Stomach (tissue), 9 donors: ENCODE data around the gene OSTC. TPM values are rescaled to one million over a fixed set of nuclear protein-coding genes. Genes with fewer than 3 reads are reported as not detected.

Experiments used
- DNase-seq, 2 donors: peaks; one replicate each; pipeline versions ENCODE4 v3.0.0 to v3.0.0-alpha.2; 2013 to 2019
- H3K27ac ChIP-seq, 5 donors: fragments of 200-600 bp in 4 of 5; sonication (generic) in 4 of 5; one replicate each; pipeline ENCODE4 v1.5.1; 2013 to 2019; ENCODE audit warnings: mild to moderate bottlenecking in 1 of 5, moderate library complexity in 1 of 5
- H3K27me3 ChIP-seq, 3 donors: fragments of 200-600 bp; sonication (generic); one replicate each; pipeline ENCODE4 v1.5.1; 2017 to 2019; ENCODE audit warnings: mixed run types in 1 of 3
- H3K36me3 ChIP-seq, 4 donors: fragments of 200-600 bp; sonication (generic); 1 replicate in 3 of 4; 2 replicates in 1 of 4; pipeline ENCODE4 v1.5.1; 2016 to 2019
- H3K4me1 ChIP-seq, 4 donors: fragments of 200-600 bp; sonication (generic); one replicate each; pipeline ENCODE4 v1.5.1; 2016 to 2019
- H3K4me3 ChIP-seq, 4 donors: fragments of 200-600 bp; sonication (generic) in 3 of 4; one replicate each; pipeline ENCODE4 v1.5.1; 2016 to 2019; ENCODE audit warnings: mild to moderate bottlenecking in 1 of 4
- H3K9me3 ChIP-seq, 4 donors: fragments of 200-600 bp; sonication (generic); one replicate each; pipeline ENCODE4 v1.5.1; 2016 to 2019
- EP300 ChIP-seq: sonication (generic); formaldehyde crosslinking; IDR thresholded peaks from one replicate; pipeline ENCODE4 v1.6.1; 2017; ENCODE audit warnings: antibody characterized with exemption
- POLR2A ChIP-seq, 4 donors: fragments of 450-650 bp; IDR thresholded peaks; one replicate each; pipeline ENCODE4 v1.6.1; 2016; ENCODE audit warnings: antibody characterized with exemption in 4 of 4, control low read depth in 2 of 4, mild to moderate bottlenecking in 1 of 4, moderate library complexity in 1 of 4
- POLR2AphosphoS5 ChIP-seq, 3 donors: sonication (generic); formaldehyde crosslinking; IDR thresholded peaks; one replicate each; pipeline ENCODE4 v1.6.1; 2016; ENCODE audit warnings: antibody characterized with exemption in 3 of 3
- WGBS, 5 donors: extraction: QIAGEN DNeasy Blood & Tissue Kit in 3 of 5; methylation state at CpG; one replicate each; pipeline versions ENCODE4 v1.1.5 to v1.1.7; 2013 to 2018; 5-methylcytosine and 5-hydroxymethylcytosine counted together
- intact Hi-C: fragments of 100-400 bp; cut with DNase I; formaldehyde crosslinking; loops from one replicate; pipeline ENCODE4 v1.15.1; 2023; ENCODE audit warnings: low total_unique reads
- polyA plus RNA-seq, 3 donors: library from polyadenylated mRNA; stranded (reverse); fragments of 200-250 nt; gene quantifications; one replicate each; pipeline ENCODE4 v1.2.3, GENCODE V29; 2013
- small RNA-seq, 4 donors: library from RNA; depleted of rRNA; stranded (forward); fragments of <200 nt; gene quantifications; one replicate each; pipeline ENCODE3, GENCODE V24; 2016
- total RNA-seq, 5 donors: library from RNA; depleted of rRNA; stranded (reverse); fragments of >200 nt; gene quantifications; one replicate each; pipeline versions ENCODE4 v1.1.0 to v1.2.3, GENCODE V29; 2014 to 2016
- TF ChIP-seq, protein P1 (sequence below), 7 experiments: fragments of 450-650 bp in 4 of 7; fragments of 200-600 bp in 3 of 7; sonication (generic) in 3 of 7; IDR thresholded peaks; one replicate each; pipeline ENCODE4 v1.5.1; 2016 to 2019; ENCODE audit warnings: antibody characterized with exemption in 7 of 7, control low read depth in 2 of 7, mild to moderate bottlenecking in 1 of 7
- donor health status: healthy with polysubstance abuse.
- donor health status: Bipolar disorder and iron deficiency.
- donor health status: healthy.

The OSTC gene
- total and polyA plus RNA-seq, 8 donors: 5.4 to 176 (median 64.6) TPM

DNA sequence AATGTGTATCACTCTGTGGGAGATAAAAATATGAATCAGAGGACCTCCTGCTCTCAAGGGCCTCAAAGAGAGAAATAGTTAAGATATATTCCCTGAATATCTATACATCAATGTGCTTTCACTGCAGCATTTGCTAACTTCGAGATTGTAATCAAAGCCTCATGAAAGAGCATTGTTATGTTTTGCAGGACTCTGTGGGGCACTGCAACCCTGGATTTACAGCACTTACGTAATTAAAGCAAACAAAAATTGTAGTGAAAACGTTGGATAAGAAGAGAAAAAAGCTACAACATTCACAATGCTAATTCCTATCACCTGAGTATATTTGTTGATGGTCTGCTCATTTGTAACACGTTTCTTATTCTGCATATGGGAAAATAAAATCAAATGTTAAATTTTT is 64.5 kb downstream of the OSTC start:
- TF ChIP-seq EP300 (no peak), POLR2A (IDR thresholded peaks at IDR 0.05) (no peak), POLR2AphosphoS5 (IDR thresholded peaks at IDR 0.05) (no peak)
- TF ChIP-seq, protein P1, sequence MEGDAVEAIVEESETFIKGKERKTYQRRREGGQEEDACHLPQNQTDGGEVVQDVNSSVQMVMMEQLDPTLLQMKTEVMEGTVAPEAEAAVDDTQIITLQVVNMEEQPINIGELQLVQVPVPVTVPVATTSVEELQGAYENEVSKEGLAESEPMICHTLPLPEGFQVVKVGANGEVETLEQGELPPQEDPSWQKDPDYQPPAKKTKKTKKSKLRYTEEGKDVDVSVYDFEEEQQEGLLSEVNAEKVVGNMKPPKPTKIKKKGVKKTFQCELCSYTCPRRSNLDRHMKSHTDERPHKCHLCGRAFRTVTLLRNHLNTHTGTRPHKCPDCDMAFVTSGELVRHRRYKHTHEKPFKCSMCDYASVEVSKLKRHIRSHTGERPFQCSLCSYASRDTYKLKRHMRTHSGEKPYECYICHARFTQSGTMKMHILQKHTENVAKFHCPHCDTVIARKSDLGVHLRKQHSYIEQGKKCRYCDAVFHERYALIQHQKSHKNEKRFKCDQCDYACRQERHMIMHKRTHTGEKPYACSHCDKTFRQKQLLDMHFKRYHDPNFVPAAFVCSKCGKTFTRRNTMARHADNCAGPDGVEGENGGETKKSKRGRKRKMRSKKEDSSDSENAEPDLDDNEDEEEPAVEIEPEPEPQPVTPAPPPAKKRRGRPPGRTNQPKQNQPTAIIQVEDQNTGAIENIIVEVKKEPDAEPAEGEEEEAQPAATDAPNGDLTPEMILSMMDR (IDR thresholded peaks at IDR 0.05): no peak
- no peaks in the 10 kb centered on the region for H3K36me3 ChIP-seq
- H3K27ac ChIP-seq: no peak overlapping the region
- H3K9me3 ChIP-seq: no peaks in the 10 kb centered on the region
- intact Hi-C loops: no loop called here
- no peak overlapping the region for H3K4me3 ChIP-seq
- WGBS, 5 donors: 21 to 36% (median 32%) methylated on average over 4 of the region's 4 CpGs
- H3K27me3 ChIP-seq: no peaks in the 10 kb centered on the region
- DNase-seq: no peak
- H3K4me1 ChIP-seq: no peaks in the 10 kb centered on the region

DNA sequence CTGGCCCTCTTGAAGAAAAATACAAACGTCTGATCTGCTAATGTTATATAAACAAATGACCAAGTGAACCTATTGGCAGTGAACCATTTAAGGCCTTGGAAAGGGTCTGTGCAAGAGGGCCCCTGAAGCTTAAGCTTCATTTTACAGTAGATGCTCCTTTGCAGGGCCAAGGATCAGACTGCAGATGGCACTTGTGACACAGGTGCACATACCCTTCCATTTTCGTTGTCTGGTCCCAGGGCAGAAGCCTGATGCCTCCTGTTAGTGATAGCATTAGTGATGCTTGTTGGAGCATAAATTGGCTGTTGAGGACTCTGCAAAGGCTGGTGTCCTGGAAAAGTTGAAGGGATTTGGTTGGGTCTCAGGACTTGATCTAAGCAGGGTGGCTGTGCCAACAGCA is 65.9 kb downstream of the OSTC start:
- Histone ChIP-seq H3K4me3 (no peak overlapping the region), H3K27ac (no peak overlapping the region), H3K36me3 (no peaks in the 10 kb centered on the region), H3K27me3 (no peaks in the 10 kb centered on the region), H3K4me1 (no peaks in the 10 kb centered on the region), H3K9me3 (no peaks in the 10 kb centered on the region)
- TF ChIP-seq, protein P1 (IDR thresholded peaks at IDR 0.05): no peak
- TF ChIP-seq POLR2A (IDR thresholded peaks at IDR 0.05) (no peak), EP300 (no peak)
- DNase-seq: no peak
- 45 to 65% (median 51%) methylated on average over 2 of the region's 2 CpGs for WGBS, 5 donors
- intact Hi-C loops: no loop called here

GRCh38 chr4:108717386-108717785 is 67.0 kb downstream of the OSTC start:
- Histone ChIP-seq H3K27ac (no peak overlapping the region), H3K4me3 (no peak overlapping the region), H3K4me1 (no peaks in the 10 kb centered on the region), H3K9me3 (no peaks in the 10 kb centered on the region), H3K36me3 (no peaks in the 10 kb centered on the region), H3K27me3 (no peaks in the 10 kb centered on the region)
- intact Hi-C loops: no loop called here
- no peak for TF ChIP-seq POLR2A (IDR thresholded peaks at IDR 0.05)
- TF ChIP-seq, protein P1 (IDR thresholded peaks at IDR 0.05): no peak
- TF ChIP-seq EP300: no peak
- TF ChIP-seq POLR2AphosphoS5 (IDR thresholded peaks at IDR 0.05): no peak
- 62 to 71% (median 66%) methylated on average over 2 of the region's 2 CpGs for WGBS, 5 donors
- DNase-seq: no peak

Small RNAs within 50 kb of the gene (small RNA-seq; reads per million reads assigned to genes)
- 0 reads per million in 4 donors for gene RNU6-431P

Other genes starting within 250 kb of the OSTC start
- 1,000 to 10,000 TPM in 1 of 5 donors, 100 to 1,000 TPM in 4; 424 to 1,146 (median 855) TPM for gene RPL34, start 30.0 kb upstream of the OSTC start, total RNA-seq
- gene RPL34, start 30.0 kb upstream of the OSTC start, polyA plus RNA-seq: 1,000 to 10,000 TPM; 4,974 to 7,943 (median 6,291) TPM
- 1 to 10 TPM in 3 of 5 donors, not detected in 2; 2.0 to 8.5 (median 5.4) TPM for gene ETNPPL, start 112.5 kb downstream of the OSTC start, total RNA-seq
- 10 to 100 TPM in 1 of 3 donors, 1 to 10 TPM in 2; 1.9 to 15.6 (median 4.7) TPM for gene ETNPPL, start 112.5 kb downstream of the OSTC start, polyA plus RNA-seq